HG03025 (cell line): ENCODE measurements around the gene DLX2.

ENCODE experiments used
- ATAC-seq: cut with Tn5 transposase; IDR thresholded peaks from one replicate; pipeline ENCODE4 v1.9.1; 2021; ENCODE audit warnings: mild to moderate bottlenecking, moderate library complexity; ENCODE audit not compliant: unreplicated experiment, low FRiP score

Gene DLX2

GRCh38 chr2:172095146-172095904 is 7.4 kb downstream of the DLX2 start:
- no peak for ATAC-seq

GRCh38 chr2:172094294-172095145 is 8.2 kb downstream of the DLX2 start:
- no peak for ATAC-seq

- no peak for ATAC-seq
Measured at GRCh38 chr2:172093416-172094293, 9.0 kb downstream of the DLX2 start.

GRCh38 chr2:172092716-172093415 is 9.8 kb downstream of the DLX2 start:
- no peak for ATAC-seq

GRCh38 chr2:172091761-172092566 is 10.7 kb downstream of the DLX2 start:
- ATAC-seq: no peak

GRCh38 chr2:172091000-172091641 is 11.6 kb downstream of the DLX2 start:
- no peak for ATAC-seq

- no peak for ATAC-seq
Measured at GRCh38 chr2:172090044-172090961, 12.4 kb downstream of the DLX2 start.

GRCh38 chr2:172089633-172090032 is 13.1 kb downstream of the DLX2 start:
- ATAC-seq: no peak

- ATAC-seq: no peak
Measured at GRCh38 chr2:172089005-172089504, 13.6 kb downstream of the DLX2 start.

GRCh38 chr2:172088245-172089004 is 14.3 kb downstream of the DLX2 start:
- ATAC-seq: no peak

- no peak for ATAC-seq
Measured at GRCh38 chr2:172087780-172088244, 14.9 kb downstream of the DLX2 start.

- ATAC-seq: no peak
Measured at GRCh38 chr2:172087207-172087779, 15.4 kb downstream of the DLX2 start.

- ATAC-seq: no peak
Measured at GRCh38 chr2:172086241-172087206, 16.2 kb downstream of the DLX2 start.

GRCh38 chr2:172085460-172086159 is 17.1 kb downstream of the DLX2 start, which contains the start of gene DLX1:
Gene DLX1, plus strand, starts transcription at chr2:172085507. Its CDS starts 171 bp downstream, at chr2:172085678.
- peak; percentile 4 for ATAC-seq
